ENCODE results near the gene NEUROD1.

GRCh38 chr2:181643151-181643550 lies 37.2 kb downstream of the NEUROD1 start:
- TF ChIP-seq CTCF (IDR thresholded peaks at IDR 0.05; ENCODE audit: low read length) (no peak), EZH2 (optimal IDR thresholded peaks at IDR 0.05; ENCODE audit: low read depth, low read length) (no peak), EZH2phosphoT487 (IDR thresholded peaks at IDR 0.05; ENCODE audit: low read length) (no peak)

All from MM.1S (cell line).